ENCODE measurements around the gene RBMX2. TPM values are rescaled to one million over a fixed set of nuclear protein-coding genes. Genes with fewer than 3 reads are reported as not detected.

Gene RBMX2
- total RNA-seq, 1 donor from 2014 or later = 14.4 TPM

GRCh38 chrX:130444641-130445336, 43.0 kb downstream of the RBMX2 start:
- DNase-seq (ENCODE audit: low spot score) = no peak

- no peak for DNase-seq (ENCODE audit: low spot score)
Observed at GRCh38 chrX:130446974-130447373, 45.2 kb downstream of the RBMX2 start.

Other genes starting within 250 kb of the RBMX2 start
- gene AIFM1, start 236.1 kb upstream of the RBMX2 start, total RNA-seq = 41.3 TPM
- gene RAB33A, start 230.0 kb upstream of the RBMX2 start, total RNA-seq = 1.2 TPM
- 3.8 TPM for gene ZNF280C, start 133.1 kb upstream of the RBMX2 start, total RNA-seq
- 10.6 TPM for gene SLC25A14, start 62.1 kb upstream of the RBMX2 start, total RNA-seq
- gene GPR119, start 16.3 kb upstream of the RBMX2 start, total RNA-seq = not detected